ENCODE data around the gene HIC2.

DNA sequence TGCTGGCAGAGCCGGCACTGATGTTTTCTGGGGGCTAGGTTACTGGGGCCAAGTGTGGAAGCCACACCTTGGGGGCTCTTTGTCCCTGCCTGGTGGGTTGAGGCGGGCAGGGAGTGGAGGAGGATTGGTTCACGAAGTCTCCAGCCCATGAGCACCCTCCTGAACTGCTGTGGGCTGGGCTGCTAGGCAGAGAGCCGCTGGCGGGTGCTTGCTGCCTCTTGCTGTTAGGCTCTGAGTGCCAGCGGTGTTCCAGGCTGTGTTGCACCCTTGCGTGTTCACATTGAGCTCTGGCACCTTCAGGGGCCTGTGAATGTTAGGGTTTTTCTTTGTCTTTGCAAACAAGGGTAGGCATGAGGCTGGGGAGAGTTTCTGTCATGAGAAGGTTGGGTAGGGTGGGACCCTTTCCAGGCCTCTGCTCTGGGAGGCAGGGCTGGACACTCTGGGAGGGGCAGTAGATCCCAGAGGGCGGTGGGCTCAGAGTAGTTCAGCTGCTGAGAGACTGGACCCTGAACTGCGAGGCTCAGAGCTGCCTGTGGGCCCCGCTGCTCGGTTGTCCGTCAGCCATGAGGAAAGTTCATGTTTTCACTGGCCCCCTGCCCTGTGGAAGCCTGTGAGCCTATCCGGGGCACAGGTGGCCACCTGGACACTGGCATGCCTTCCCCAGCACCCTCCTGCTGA, 26.0 kb downstream of the HIC2 start:
- TF ChIP-seq EZH2 (IDR thresholded peaks at IDR 0.05; ENCODE audit: insufficient read depth, poor library complexity, severe bottlenecking) (no peak), EZH2phosphoT487 (IDR thresholded peaks at IDR 0.05; ENCODE audit: insufficient read depth, low read depth) (no peak)

Measured in GM23248 (cell line).